ENCODE results near the gene TENM4.

DNA sequence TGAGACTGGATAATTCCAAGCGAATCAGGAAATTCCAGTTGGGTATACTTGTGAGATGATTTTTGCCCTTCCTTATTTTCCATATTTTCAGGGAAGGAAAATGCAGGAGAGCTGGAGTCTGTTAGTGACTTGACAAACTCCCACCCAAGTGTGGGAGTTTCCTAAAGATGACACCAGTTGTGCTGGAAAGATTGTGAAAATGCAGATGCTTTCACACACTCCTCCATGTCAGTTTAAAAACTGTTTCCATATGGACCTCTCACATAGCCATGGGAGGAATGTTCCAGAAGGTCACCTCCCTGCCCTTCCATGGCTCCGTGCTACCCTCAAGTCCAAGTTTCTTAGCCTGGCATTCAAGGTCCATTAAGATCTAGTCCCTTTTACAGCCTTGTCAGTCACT, 515.4 kb downstream of the TENM4 start:
- TF ChIP-seq SP7 (tag by site-specific recombination; IDR thresholded peaks at IDR 0.05) (no peak), ZNF112 (tag by site-specific recombination; IDR thresholded peaks at IDR 0.05) (no peak), ZNF830 (tag by site-specific recombination; IDR thresholded peaks at IDR 0.05; ENCODE audit: low read depth) (no peak), ZNF184 (tag by site-specific recombination; IDR thresholded peaks at IDR 0.05) (no peak), ZNF561 (tag by site-specific recombination; IDR thresholded peaks at IDR 0.05; ENCODE audit: borderline replicate concordance) (no peak), REPIN1 (tag by site-specific recombination; IDR thresholded peaks at IDR 0.05; ENCODE audit: low read depth) (no peak), ZNF37A (tag by site-specific recombination; IDR thresholded peaks at IDR 0.05) (no peak), ZNF24 (tag by site-specific recombination; IDR thresholded peaks at IDR 0.05) (no peak), ZBTB8A (tag by site-specific recombination; IDR thresholded peaks at IDR 0.05) (no peak), ZNF2 (tag by site-specific recombination; IDR thresholded peaks at IDR 0.05) (no peak), GLI4 (tag by site-specific recombination; IDR thresholded peaks at IDR 0.05) (no peak), YY1 (tag by site-specific recombination; IDR thresholded peaks at IDR 0.05) (no peak), KLF9 (tag by site-specific recombination; IDR thresholded peaks at IDR 0.05; ENCODE audit: low read depth) (no peak)
- TF ChIP-seq, protein P1, sequence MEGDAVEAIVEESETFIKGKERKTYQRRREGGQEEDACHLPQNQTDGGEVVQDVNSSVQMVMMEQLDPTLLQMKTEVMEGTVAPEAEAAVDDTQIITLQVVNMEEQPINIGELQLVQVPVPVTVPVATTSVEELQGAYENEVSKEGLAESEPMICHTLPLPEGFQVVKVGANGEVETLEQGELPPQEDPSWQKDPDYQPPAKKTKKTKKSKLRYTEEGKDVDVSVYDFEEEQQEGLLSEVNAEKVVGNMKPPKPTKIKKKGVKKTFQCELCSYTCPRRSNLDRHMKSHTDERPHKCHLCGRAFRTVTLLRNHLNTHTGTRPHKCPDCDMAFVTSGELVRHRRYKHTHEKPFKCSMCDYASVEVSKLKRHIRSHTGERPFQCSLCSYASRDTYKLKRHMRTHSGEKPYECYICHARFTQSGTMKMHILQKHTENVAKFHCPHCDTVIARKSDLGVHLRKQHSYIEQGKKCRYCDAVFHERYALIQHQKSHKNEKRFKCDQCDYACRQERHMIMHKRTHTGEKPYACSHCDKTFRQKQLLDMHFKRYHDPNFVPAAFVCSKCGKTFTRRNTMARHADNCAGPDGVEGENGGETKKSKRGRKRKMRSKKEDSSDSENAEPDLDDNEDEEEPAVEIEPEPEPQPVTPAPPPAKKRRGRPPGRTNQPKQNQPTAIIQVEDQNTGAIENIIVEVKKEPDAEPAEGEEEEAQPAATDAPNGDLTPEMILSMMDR (tag by site-specific recombination; IDR thresholded peaks at IDR 0.05) = no peak
